ENCODE results near the gene ACOT13.
"Not testable (repeated sequence)": the region's sequence is repeated elsewhere in the genome, so short reads cannot be mapped to it uniquely, and the experiment has no call there.

GRCh38 chr6:24668066-24668996, 1.5 kb downstream of the ACOT13 start:
- TF ChIP-seq EZH2 (IDR thresholded peaks at IDR 0.05; ENCODE audit: low read depth, low read length, severe bottlenecking); TAF7 (optimal IDR thresholded peaks at IDR 0.05; ENCODE audit: borderline replicate concordance, low read depth, low read length); ATF2 (IDR thresholded peaks at IDR 0.05; ENCODE audit: low read length); CBX5 (IDR thresholded peaks at IDR 0.05; ENCODE audit: low read depth, low read length); CTCF (IDR thresholded peaks at IDR 0.05; ENCODE audit: control extremely low read depth in 1 of 3, insufficient read depth in 1 of 3, low read depth in 1 of 3, low read length in 3 of 3); RAD21 (IDR thresholded peaks at IDR 0.05 in 1 of 2, conservative IDR thresholded peaks at IDR 0.05 in 1 of 2; ENCODE audit: low read depth in 2 of 2, low read length in 2 of 2); TAF1 (IDR thresholded peaks at IDR 0.05; ENCODE audit: low read depth, low read length): not testable (repeated sequence)
- TF ChIP-seq, protein P1, sequence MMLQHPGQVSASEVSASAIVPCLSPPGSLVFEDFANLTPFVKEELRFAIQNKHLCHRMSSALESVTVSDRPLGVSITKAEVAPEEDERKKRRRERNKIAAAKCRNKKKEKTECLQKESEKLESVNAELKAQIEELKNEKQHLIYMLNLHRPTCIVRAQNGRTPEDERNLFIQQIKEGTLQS (IDR thresholded peaks at IDR 0.05; ENCODE audit: insufficient read depth, low read depth, low read length): not testable (repeated sequence)
